Measurements from ENCODE around the gene ADIRF. TPM values are rescaled to one million over a fixed set of nuclear protein-coding genes. Genes with fewer than 3 reads are reported as not detected.
"Not testable (repeated sequence)": the region's sequence is repeated elsewhere in the genome, so short reads cannot be mapped to it uniquely, and the experiment has no call there.

ADIRF gene
- total RNA-seq, 1 donor from 2014 or later, result not detected

DNA sequence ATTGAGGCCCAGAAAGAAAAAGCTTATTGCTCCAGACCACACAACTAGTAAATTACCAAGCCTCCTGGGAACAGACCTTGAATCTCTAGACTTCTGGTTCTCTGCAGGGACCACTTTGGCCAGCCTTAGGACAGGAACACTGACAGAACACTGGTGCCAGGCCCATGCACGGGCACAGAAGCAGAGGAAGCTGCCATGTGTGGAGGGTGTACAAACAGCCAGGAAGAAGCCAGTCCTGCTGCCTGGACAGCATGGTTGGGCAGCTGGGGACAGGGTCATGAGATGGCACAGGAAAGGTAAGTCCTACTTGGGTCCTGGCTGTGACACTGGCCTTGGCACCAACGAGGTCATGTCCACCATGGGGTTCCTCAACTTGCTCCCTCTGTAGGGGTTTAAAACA is 30.0 kb upstream of the ADIRF start:
- TF ChIP-seq CTCF (IDR thresholded peaks at IDR 0.05; ENCODE audit: insufficient read depth, low read depth, low read length) (no peak), EZH2 (IDR thresholded peaks at IDR 0.05; ENCODE audit: insufficient read depth, low read length) (no peak)
- Mint-ChIP-seq H3K9me3 (ENCODE audit: unreplicated experiment) (no peaks in the 10 kb centered on the region), H3K4me3 (ENCODE audit: unreplicated experiment) (no peak overlapping the region), H3K4me1 (ENCODE audit: low read depth, unreplicated experiment) (peaks cover 13% of the 10 kb centered on the region), H3K27me3 (ENCODE audit: low read depth, unreplicated experiment) (peaks cover under 1% of the 10 kb centered on the region), H3K27ac (ENCODE audit: unreplicated experiment) (no peak overlapping the region), H3K36me3 (ENCODE audit: low read depth, unreplicated experiment) (peaks cover 1% of the 10 kb centered on the region)
- Histone ChIP-seq H3K9ac (ENCODE audit: low read length) (no peak overlapping the region), H4K20me1 (ENCODE audit: insufficient read depth, low read length) (no peaks in the 10 kb centered on the region), H3K9me3 (ENCODE audit: insufficient read depth, low read depth, low read length) (no peaks in the 10 kb centered on the region), H3K4me1 (ENCODE audit: insufficient read depth, low read length) (peaks cover 13% of the 10 kb centered on the region), H3K79me2 (ENCODE audit: insufficient read depth, low read length) (no peaks in the 10 kb centered on the region), H2AFZ (ENCODE audit: low read depth, low read length) (no peak overlapping the region), H3K4me3 (ENCODE audit: insufficient read depth, low read depth, low read length) (no peak overlapping the region), H3K27me3 (ENCODE audit: insufficient read depth, low read length) (no peaks in the 10 kb centered on the region), H3K36me3 (ENCODE audit: insufficient read depth, low read length) (no peaks in the 10 kb centered on the region), H3K27ac (ENCODE audit: low read depth, low read length) (no peak overlapping the region), H3K4me2 (ENCODE audit: low read length) (no peak overlapping the region)
- FAIRE-seq (no peak), DNase-seq (ENCODE audit: low read depth) (no peak)

GRCh38 chr10:86940076-86940475 is 28.2 kb upstream of the ADIRF start:
- not testable (repeated sequence) for H4K20me1 ChIP-seq (ENCODE audit: insufficient read depth, low read length); H3K36me3 ChIP-seq (ENCODE audit: insufficient read depth, low read length); H3K27me3 ChIP-seq (ENCODE audit: insufficient read depth, low read length); H3K4me2 ChIP-seq (ENCODE audit: low read length); H3K79me2 ChIP-seq (ENCODE audit: insufficient read depth, low read length); H3K27ac ChIP-seq (ENCODE audit: low read depth, low read length); H3K27ac Mint-ChIP-seq (ENCODE audit: unreplicated experiment); DNase-seq (ENCODE audit: low read depth); H3K9ac ChIP-seq (ENCODE audit: low read length); H3K9me3 Mint-ChIP-seq (ENCODE audit: unreplicated experiment); H2AFZ ChIP-seq (ENCODE audit: low read depth, low read length); H3K4me3 Mint-ChIP-seq (ENCODE audit: unreplicated experiment); H3K27me3 Mint-ChIP-seq (ENCODE audit: low read depth, unreplicated experiment); H3K9me3 ChIP-seq (ENCODE audit: insufficient read depth, low read depth, low read length); H3K4me3 ChIP-seq (ENCODE audit: insufficient read depth, low read depth, low read length); FAIRE-seq; H3K36me3 Mint-ChIP-seq (ENCODE audit: low read depth, unreplicated experiment)
- H3K4me1 ChIP-seq (ENCODE audit: insufficient read depth, low read length), result peaks cover 13% of the 10 kb centered on the region
- H3K4me1 Mint-ChIP-seq (ENCODE audit: low read depth, unreplicated experiment), result peaks cover 15% of the 10 kb centered on the region

DNA sequence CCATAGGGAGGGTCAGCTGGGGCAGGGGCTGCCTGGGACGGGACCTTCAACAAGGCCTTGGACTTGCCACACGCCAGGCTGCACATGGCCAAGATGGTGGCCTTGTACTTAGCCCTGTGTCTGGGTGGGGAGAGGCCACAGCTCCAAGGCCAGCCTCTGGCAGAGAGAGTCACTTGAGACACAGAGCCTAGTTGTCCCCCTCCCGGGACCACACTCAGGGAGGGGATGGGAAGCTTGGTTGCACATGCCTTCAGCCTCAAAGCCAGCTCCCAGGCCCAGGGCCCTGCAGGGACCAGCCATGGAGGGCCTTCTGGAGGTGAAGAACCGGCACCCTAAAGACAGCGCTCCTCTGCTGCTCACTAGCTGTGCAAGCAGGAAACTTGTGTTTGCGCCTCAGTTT is 27.6 kb upstream of the ADIRF start:
- H3K9me3 ChIP-seq (ENCODE audit: insufficient read depth, low read depth, low read length), result no peaks in the 10 kb centered on the region
- peaks cover 3% of the 10 kb centered on the region for H3K36me3 Mint-ChIP-seq (ENCODE audit: low read depth, unreplicated experiment)
- no peak overlapping the region for H3K27ac ChIP-seq (ENCODE audit: low read depth, low read length)
- H3K79me2 ChIP-seq (ENCODE audit: insufficient read depth, low read length), result no peaks in the 10 kb centered on the region
- H4K20me1 ChIP-seq (ENCODE audit: insufficient read depth, low read length), result no peaks in the 10 kb centered on the region
- DNase-seq (ENCODE audit: low read depth) (no peak), FAIRE-seq (no peak)
- no peaks in the 10 kb centered on the region for H3K9me3 Mint-ChIP-seq (ENCODE audit: unreplicated experiment)
- peaks cover 9% of the 10 kb centered on the region for H3K27me3 Mint-ChIP-seq (ENCODE audit: low read depth, unreplicated experiment)
- no peak overlapping the region for H3K9ac ChIP-seq (ENCODE audit: low read length)
- H3K27ac Mint-ChIP-seq (ENCODE audit: unreplicated experiment), result no peak overlapping the region
- no peaks in the 10 kb centered on the region for H3K36me3 ChIP-seq (ENCODE audit: insufficient read depth, low read length)
- peaks cover 13% of the 10 kb centered on the region for H3K4me1 ChIP-seq (ENCODE audit: insufficient read depth, low read length)
- no peak overlapping the region for H3K4me3 ChIP-seq (ENCODE audit: insufficient read depth, low read depth, low read length)
- H3K4me1 Mint-ChIP-seq (ENCODE audit: low read depth, unreplicated experiment), result peaks cover 17% of the 10 kb centered on the region
- TF ChIP-seq CTCF (IDR thresholded peaks at IDR 0.05; ENCODE audit: insufficient read depth, low read depth, low read length) (no peak), EZH2 (IDR thresholded peaks at IDR 0.05; ENCODE audit: insufficient read depth, low read length) (no peak)
- no peaks in the 10 kb centered on the region for H3K27me3 ChIP-seq (ENCODE audit: insufficient read depth, low read length)
- H3K4me2 ChIP-seq (ENCODE audit: low read length), result no peak overlapping the region
- H2AFZ ChIP-seq (ENCODE audit: low read depth, low read length), result no peak overlapping the region
- no peak overlapping the region for H3K4me3 Mint-ChIP-seq (ENCODE audit: unreplicated experiment)

Measured in astrocyte (in vitro differentiated cells and primary cell).